Activated CD8-positive, alpha-beta memory T cell treated with anti-CD3 and anti-CD28 coated beads for 4 hours (primary cell): ENCODE results near the gene SLC27A6.

Experiments
- DNase-seq, 2 donors: peaks; one replicate each; pipeline ENCODE4 v3.0.0-alpha.2; 2020; ENCODE audit warnings: low read depth in 2 of 2

SLC27A6 gene

DNA sequence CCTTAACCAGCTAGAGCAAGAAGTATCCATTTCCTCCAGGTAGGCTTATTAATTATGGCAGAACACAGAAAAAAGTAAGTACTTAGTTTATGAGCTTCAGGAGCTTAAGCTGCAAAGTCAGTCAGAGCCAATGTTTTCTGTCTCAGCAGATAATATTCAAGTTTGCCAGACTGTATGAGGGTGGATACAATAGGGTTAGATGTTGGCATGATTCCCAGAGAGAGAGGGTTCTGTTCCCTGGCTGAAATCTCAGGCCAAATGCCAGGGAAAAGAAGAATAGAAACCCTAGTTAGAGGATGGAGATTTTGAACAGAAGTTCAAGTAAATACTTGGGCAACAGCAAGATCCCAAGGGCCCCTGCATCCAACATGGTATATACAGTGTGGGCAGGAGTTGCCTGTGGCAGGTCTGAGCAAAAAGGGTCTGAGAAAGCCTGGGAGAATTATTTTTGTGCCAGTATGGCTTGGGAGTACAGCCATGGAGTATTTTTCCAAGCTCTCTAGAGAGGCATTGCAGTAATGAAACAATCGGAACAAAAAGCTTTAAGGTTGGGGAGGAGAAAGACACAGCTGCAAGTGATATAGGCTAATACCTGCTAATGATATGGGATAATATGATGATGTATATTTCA is 98.3 kb downstream of the SLC27A6 start:
- no peak for DNase-seq

DNA sequence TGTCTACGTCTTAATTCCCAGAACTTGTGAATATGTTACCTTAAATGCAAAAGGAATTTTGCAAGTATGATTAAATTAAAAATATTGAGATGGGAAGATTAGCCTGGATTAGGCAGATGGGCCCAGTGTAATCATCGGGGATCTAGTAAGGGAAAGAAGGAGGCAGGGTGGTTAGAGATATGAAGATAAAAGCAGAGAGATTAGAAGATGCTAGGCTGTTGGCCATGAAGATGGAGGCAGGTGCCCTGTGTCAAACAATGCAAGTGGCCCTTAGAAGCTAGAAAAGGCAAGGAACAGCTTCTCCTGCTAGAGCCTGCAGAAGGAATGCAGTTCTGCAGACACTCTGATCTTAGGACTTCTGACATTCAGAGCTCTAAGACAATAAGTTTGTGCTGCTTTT is 100.4 kb downstream of the SLC27A6 start:
- DNase-seq: no peak

DNA sequence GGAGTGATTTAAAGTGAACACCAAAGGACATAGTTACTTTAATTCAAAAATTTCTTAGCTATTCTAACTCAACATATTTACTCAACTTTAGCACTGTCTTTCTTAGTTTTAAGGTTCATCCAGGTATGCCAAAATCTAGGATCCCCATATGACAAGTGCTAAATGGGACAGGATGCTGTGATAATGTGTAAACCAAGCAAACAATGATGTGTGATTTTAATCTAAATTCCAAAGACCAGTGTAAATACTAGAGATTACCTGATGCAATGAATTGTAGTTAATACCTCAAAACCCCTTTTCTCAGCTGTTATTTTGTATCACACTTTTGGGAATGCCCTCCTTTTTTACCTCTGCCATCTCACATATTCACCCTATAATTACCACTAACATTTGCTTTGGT is 102.5 kb downstream of the SLC27A6 start:
- no peak for DNase-seq

DNA sequence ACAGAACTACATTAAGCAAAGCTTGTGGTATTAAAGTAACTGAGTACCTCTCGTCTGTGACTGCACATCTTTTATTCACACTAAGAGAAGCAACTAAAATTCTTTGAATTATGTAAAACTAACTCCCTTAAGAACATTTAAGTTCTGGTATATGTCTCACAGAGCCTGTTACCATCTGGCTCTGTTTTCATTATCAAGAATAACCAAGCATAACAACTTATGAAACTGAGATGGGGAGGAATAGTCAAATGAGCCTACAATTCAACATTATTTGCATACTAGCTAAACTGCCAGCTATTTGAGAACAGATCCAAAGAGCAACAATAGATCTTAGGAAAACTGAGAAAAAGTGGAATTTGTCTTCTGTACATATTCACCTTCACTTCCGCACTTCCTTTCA is 104.0 kb downstream of the SLC27A6 start:
- no peak for DNase-seq

DNA sequence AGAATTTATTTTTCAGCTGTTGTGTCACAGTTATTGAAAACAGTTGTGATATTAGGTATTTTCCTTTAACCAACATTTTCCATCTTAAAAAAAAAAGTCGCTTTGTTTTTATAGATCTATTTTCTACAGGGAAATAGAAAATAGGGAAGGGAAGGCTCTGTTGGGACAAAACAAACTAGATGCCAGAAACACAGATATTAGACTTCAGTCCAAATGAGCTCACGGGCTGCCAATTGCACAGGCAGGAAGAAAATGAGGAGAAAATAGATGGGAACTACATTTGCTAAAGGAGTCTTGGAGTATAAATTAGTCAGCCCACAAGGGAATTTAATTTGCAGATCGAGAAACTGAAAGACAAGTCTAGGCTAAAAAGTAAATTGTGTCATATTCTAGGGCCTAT is 107.8 kb downstream of the SLC27A6 start:
- DNase-seq: no peak

DNA sequence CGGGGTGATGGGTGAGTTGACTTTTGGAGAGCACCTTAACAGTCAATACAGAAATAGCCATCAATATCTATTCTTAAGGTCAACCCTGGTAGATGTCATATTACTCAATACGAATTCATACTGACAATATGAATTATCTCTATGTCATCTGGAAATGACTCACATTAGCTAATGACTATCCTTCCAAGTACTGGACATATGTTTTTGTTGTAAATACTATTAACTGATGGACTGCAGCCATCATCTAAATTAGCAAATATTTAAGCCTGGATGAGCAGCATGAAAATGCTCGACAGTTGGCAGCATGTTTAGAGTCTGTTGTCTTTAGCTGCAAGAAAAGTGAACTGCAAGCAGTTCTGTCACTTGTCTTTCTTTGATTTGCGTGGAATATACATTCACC is 109.6 kb downstream of the SLC27A6 start:
- no peak for DNase-seq

DNA sequence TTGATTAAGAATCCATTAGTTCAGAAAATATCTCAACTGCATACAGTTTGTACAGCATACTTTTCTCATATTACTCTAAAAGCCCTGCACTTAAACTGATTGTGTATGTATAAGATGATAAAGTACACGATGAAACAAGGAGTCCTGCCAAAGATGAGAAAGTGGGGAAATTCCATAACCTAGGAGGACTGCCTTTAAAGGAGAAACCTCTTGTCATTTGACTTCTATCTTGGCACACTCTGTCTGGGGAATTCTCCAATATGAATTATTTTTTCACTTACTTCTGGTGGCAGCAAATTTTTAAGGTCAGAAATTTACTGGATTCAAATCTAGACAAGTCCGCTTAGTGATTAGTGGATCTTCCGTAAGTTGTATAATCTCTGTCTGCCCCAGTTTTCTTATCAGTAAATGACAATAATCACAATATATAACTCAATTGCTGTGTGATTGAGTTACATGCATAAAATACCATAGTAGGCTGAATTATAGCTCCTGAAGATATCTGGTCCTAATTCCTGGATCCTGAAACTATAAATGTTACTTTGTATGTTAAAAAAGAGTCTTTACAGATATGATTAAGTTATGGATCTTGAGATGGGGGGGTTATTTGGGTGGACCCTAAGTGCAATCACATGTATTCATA is 112.3 kb downstream of the SLC27A6 start:
- DNase-seq: no peak

DNA sequence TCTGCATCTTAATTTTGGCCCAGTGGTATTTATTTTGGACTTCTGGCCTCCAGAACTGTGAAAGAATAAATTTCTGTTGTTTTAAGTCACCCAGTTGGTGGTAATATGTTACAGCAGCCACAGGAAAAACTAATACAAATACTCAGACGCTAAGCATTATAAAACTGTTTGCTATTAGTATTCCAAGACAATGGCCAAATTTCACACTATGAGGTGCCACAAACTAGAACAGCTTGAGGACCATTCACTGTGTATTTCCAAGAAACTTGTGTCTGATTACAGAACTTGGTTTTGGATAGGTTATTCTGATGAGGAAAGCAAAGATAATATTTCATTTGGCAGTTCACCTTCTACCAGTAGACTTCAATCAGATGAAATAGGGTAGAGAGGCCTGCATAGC is 113.0 kb downstream of the SLC27A6 start:
- DNase-seq: no peak

DNA sequence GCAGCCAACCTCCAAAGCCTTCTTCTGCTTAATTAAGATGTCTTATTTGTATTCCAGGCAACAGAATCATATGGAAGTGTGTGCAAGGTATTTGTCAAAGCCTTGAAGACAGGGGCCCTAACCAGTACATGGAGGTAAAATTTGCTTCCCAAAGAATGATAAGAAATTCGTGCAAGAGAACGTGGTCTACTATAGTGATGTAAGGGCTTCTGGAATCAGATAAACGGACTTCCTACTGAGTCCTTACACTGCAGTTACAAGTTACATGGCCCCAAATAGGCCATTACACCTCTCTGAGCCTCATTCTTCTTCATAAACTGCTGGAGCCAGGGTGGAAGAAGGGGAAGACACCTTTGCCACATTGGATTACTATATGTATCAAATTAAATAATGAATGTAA is 113.4 kb downstream of the SLC27A6 start:
- no peak for DNase-seq

DNA sequence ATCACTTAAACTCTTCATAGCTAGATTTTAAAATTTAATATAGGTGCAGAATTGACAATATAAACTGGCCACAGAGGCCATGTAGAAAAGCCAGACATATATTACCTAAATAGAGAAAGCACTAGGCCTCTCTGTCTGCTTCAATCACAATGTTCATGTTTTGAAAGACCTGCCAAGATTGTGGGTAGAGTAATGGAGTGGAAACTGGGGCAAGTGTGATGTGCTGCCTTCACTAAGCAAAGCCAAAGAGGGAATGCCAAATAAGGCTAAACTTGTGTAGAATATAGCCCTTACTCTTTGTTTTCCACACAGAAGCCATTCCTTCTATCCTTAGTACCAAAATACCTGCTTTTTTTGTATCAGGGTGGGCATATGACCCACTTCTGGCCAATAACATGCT is 114.2 kb downstream of the SLC27A6 start:
- no peak for DNase-seq

DNA sequence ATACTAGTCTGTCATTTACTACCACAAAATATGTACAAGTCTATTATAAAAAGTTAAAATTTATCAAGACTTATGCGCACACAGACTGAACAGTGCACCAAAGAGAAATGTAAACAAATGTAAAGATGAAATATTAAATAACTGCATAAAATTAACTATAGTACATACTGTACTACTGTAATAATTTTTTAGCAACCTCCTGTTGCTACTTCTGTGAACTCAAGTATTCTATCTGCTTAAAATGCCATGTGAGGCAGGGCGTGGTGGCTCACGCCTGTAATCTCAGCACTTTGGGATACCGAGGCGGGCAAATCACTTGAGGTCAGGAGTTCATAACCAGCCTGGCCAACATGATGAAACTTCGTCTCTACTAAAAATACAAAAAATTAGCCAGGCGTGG is 115.5 kb downstream of the SLC27A6 start:
- no peak for DNase-seq

DNA sequence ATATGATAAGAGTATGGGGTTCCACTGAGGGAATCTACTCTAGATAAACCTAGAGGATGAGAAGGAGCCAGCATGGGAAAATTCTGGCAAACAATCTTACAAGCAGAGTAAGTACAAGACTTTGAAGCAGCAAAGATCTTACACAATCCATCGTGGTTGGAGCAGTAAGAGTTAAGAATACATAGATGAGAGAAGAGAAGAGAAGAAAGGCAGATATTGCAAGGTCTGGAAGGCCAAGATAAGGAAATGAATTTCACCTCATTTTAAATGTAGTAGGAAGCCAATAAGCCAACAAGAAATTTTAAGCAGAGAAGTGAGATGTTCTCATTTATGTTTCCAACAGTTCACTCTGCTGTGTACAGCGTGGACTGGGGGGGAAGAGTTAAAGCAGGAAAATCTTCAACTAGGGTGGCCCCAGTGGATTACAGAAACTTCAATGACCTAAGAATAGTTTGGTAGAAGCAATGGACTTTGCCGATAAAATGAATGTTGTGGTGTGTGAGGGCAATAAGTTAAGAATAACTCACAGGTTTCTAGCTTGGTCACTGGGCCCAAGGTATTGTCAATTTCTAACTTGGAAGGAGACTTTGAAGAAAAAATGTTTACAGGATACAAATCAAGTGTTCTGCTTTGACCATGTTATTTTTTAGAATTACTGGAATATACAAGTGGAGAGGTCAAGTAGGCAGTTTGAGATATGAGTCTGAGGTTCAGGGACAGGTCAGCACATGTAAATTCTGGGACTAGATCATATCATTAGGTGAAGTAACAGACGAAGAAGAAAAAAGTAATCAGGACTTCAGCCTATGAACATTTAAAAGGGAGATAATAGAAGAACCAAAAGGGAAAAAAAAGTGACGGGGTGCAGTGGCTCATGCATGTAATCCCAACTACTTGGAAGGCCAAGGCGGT is 117.2 kb downstream of the SLC27A6 start:
- DNase-seq: no peak
